SKM-1 treated with dmso at 0.1 percent for 144 hours (cell line): ENCODE measurements around the gene SESN3.
"Not testable (repeated sequence)": the region's sequence is repeated elsewhere in the genome, so short reads cannot be mapped to it uniquely, and the experiment has no call there.

Experiments used
- DNase-seq: peaks from one replicate; lab custom pipeline; 2025; ENCODE audit not compliant: unreplicated experiment; lab: John Stamatoyannopoulos, UW

Gene SESN3

GRCh38 chr11:95152876-95153856 lies 77.8 kb downstream of the SESN3 start:
- DNase-seq: no peak

GRCh38 chr11:95150956-95151684 lies 79.9 kb downstream of the SESN3 start:
- peak; percentile 92 for DNase-seq

- no peak for DNase-seq
Observed at GRCh38 chr11:95149651-95150364, 81.2 kb downstream of the SESN3 start.

GRCh38 chr11:95148938-95149337 lies 82.1 kb downstream of the SESN3 start:
- no peak for DNase-seq

GRCh38 chr11:95148406-95148805 lies 82.6 kb downstream of the SESN3 start:
- no peak for DNase-seq

- no peak for DNase-seq
Observed at GRCh38 chr11:95147364-95147905, 83.6 kb downstream of the SESN3 start.

GRCh38 chr11:95145430-95146060 lies 85.5 kb downstream of the SESN3 start:
- no peak for DNase-seq

GRCh38 chr11:95144313-95145235 lies 86.4 kb downstream of the SESN3 start:
- DNase-seq: no peak

- DNase-seq: no peak
Observed at GRCh38 chr11:95143106-95143681, 87.8 kb downstream of the SESN3 start.

GRCh38 chr11:95142431-95142830 lies 88.6 kb downstream of the SESN3 start:
- no peak for DNase-seq

GRCh38 chr11:95140397-95141033 lies 90.5 kb downstream of the SESN3 start:
- no peak for DNase-seq

GRCh38 chr11:95138448-95138847 lies 92.6 kb downstream of the SESN3 start:
- DNase-seq: no peak

- DNase-seq: no peak
Observed at GRCh38 chr11:95137299-95137698, 93.7 kb downstream of the SESN3 start.

GRCh38 chr11:95136747-95137146 lies 94.3 kb downstream of the SESN3 start:
- not testable (repeated sequence) for DNase-seq

- no peak for DNase-seq
Observed at GRCh38 chr11:95135880-95136279, 95.1 kb downstream of the SESN3 start.

- no peak for DNase-seq
Observed at GRCh38 chr11:95135155-95135554, 95.8 kb downstream of the SESN3 start.

- DNase-seq: no peak
Observed at GRCh38 chr11:95134491-95134890, 96.5 kb downstream of the SESN3 start.

- DNase-seq: no peak
Observed at GRCh38 chr11:95132956-95133355, 98.0 kb downstream of the SESN3 start.

- DNase-seq: no peak
Observed at GRCh38 chr11:95128602-95129001, 102.4 kb downstream of the SESN3 start.
